ENCODE data around the gene IL6R.
A peak's percentile ranks its signal among the peaks of the same experiment; 100 is the strongest.

Gene IL6R

GRCh38 chr1:154427173-154428139 lies 22.3 kb downstream of the IL6R start:
- DNase-seq: no peak

DNA sequence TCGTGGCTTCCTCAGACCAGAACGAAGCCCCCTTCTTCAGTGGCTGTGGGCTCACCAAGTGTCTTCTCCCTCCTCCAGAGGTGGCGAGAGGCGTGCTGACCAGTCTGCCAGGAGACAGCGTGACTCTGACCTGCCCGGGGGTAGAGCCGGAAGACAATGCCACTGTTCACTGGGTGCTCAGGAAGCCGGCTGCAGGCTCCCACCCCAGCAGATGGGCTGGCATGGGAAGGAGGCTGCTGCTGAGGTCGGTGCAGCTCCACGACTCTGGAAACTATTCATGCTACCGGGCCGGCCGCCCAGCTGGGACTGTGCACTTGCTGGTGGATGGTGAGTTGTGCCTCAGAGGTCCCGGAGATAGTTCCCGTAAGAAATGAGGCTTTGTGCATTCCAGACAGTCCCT lies 24.0 kb downstream of the IL6R start:
- no peak for DNase-seq

DNA sequence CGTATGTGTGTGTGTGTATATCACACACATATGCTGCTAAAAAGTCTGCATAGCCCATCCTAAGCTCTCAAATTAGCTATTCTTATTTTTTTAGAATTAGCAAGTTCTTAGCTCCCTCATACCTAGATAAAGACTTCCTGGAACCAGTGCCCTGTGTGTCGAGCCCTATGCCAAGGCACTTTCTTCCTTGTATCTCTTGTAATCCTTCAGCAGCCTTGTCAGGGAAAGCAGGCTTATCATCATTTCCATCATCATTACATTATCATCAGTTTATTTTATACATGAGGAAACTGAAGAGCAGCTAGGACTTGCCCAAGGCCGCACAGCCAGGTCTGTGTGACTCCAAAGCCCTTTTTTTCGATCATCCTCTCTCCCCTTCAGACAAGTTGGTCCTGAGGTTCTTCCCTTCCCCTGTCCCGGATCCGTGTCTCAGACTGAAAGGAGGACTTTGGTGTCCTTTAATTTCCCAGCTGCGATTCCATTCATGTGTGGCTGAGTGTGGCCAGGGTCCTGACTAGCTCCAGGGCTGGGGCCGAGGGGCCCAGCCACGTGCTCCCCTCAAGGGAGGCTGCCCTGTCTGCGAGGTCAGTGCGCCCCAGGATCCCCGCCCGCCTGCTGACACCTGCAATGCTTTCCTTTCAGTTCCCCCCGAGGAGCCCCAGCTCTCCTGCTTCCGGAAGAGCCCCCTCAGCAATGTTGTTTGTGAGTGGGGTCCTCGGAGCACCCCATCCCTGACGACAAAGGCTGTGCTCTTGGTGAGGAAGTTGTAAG lies 24.9 kb downstream of the IL6R start:
- DNase-seq: no peak

GRCh38 chr1:154430903-154431302 lies 25.8 kb downstream of the IL6R start:
- DNase-seq: peak; percentile 95

DNA sequence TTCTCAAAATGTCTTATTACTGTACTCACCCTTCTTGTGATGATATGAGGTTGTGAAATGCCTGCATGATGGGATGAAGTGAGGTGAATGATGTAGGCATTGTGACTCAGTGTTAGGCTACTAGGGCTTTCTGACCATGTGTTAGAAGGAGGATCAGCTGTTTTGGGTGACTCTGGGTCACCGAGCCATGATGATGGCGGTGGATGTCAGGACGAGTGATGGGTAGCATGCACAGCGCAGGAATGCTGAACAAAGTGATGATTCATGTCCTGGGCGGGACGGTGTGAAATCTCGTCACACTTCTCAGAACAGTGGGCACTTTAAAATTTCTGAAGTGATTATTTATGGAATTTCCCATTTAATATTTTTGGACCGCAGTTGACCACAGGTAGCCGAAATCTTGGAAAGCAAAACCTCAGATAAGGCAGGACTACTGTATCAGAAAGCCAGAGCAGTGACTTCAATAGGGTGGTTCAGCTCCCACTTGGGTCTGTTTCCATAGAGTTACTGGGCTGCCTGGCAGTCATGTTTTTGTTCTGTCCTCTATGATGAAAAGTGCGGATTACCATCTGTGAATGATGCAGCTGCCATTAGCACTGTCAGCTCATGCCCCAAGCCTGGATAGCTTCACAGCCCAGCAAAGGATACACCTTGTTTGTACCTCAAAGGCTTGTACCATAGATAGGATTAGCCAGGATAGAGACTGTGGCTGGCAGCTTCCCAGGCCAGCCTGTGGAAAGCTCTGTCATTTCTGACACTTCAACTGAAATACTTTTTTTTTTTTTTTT lies 26.6 kb downstream of the IL6R start:
- DNase-seq: no peak

GRCh38 chr1:154433161-154433764 lies 28.1 kb downstream of the IL6R start:
- DNase-seq: no peak

DNA sequence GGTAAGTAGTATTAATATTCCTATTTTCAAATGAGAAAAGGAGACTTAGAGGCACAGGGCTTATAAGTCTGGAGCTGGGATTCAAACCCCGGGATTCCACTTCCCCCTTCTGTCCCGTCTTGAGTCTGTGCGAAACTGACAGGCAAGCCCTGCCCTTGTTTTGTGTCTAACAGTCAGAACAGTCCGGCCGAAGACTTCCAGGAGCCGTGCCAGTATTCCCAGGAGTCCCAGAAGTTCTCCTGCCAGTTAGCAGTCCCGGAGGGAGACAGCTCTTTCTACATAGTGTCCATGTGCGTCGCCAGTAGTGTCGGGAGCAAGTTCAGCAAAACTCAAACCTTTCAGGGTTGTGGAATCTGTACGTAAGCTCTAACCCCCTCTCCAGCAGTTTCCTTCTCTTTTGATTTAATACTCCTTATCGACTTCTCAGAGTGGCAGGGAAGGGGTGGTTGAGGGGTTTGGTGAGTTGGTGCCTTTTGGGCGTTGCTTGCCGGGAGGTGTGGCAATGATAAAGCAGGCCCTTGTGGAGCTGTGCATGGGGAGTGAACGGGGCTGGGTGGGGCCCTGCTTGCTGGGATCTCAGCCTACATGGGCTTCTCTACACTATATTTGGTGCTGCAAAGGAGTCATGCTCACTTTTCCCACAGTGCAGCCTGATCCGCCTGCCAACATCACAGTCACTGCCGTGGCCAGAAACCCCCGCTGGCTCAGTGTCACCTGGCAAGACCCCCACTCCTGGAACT lies 29.4 kb downstream of the IL6R start:
- no peak for DNase-seq

- DNase-seq: no peak
These were observed 30.6 kb downstream of the IL6R start for GRCh38 chr1:154435599-154436200.

GRCh38 chr1:154436433-154436832 lies 31.3 kb downstream of the IL6R start:
- DNase-seq: no peak

DNA sequence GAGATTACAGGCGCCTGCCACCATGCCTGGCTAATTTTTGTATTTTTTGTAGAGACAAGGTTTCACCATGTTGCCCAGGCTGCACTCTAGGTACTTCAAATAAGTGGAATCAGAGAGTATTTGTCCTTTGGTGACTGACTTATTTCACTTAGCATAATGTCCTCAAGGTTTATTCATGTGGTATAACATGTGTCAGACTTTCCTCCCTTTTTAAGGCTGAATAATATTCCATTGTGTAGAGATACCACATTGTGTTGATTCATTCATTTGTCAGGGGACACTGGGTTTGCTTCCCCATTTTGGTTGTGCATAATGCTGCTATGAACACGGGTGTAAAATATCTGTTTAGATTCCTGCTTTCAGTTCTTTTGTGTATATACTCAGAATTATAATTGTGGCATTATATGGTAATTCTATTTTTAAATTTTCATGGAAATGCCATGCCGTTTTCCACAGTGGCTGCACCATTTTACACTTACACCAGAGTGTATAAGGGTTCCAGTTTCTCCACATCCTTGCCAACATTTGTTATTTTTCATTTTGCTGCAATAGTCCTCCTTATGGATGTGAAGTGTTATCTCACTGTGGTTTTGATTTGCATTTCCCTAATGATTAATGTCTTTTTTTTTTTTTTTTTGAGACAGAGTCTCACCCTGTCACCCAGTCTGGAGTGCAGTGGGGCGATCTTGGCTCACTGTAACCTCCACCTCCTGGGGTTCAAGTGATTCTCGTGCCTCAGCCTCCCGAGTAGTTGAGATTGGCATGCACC lies 35.1 kb downstream of the IL6R start:
- DNase-seq: no peak

- no peak for DNase-seq
These were observed 36.2 kb downstream of the IL6R start for GRCh38 chr1:154441241-154441888.

DNA sequence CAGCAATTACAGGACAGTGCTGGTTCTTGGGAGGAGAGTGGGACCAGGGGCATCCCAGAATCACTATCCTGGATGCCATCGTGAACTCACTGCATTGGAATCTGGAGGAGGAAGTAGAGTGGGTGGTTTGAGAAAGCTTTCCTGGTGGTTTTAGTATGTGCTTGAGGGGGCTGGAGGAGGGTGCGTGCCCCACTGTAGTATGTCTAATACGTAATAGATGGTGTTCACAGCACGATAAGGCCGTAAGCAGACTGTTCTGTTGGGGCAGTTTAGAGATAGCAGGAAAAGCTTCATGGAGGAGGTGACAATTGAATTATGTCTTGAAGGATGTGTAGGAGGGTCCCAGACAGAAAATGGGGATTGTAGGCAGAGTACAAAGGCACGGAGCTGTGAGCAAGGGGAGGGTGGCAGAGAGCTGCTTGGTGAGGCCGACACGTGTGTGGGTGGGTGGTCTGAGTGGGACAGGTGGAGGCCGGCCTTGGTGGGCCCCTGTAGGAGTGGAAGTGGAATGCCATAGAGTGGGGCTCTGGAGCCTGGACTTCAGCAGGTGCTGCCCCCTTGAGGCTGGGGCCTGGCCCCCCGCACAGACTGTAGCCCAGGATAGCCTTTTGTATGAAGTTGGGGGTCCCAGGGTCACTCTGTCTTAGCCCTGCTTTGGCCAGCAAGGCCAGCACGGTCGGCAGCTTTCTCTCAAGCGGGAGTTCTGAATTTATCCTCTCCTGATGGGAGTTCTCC lies 37.0 kb downstream of the IL6R start:
- DNase-seq: no peak

DNA sequence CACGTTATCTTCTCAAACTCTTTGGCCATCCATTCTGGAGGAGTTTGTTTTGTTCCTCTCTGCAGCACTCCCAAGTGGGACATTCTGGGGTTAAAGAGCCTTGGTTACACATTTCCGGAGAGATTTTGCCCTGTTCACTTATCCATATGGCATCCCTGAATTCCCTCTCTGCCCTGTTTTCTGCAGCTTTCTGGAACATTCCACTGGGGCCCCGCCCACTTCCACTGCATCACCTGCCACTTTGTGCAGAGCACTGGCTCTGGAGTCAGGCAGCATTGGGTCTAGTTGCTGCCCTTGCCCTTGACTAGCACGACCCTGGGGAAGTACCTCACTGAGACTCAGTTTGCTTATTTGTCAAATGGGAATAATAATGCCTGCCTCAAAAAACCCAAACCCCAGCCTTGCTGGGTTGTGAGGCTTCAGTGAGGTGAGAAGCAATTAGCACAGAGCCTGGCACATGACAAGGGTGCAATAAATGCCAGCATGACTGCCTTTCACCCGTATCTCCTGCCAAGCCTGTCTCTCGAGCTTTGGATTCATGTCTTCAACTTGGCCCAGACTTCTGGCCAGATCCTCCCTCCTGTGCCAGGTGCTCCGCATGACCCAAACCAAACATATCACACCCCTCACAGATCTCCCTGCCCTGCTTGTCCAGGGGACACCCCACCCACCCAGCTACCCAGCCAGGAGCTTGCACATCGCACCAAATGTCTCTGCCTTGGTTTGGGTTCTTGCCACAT lies 38.3 kb downstream of the IL6R start:
- DNase-seq: no peak

DNA sequence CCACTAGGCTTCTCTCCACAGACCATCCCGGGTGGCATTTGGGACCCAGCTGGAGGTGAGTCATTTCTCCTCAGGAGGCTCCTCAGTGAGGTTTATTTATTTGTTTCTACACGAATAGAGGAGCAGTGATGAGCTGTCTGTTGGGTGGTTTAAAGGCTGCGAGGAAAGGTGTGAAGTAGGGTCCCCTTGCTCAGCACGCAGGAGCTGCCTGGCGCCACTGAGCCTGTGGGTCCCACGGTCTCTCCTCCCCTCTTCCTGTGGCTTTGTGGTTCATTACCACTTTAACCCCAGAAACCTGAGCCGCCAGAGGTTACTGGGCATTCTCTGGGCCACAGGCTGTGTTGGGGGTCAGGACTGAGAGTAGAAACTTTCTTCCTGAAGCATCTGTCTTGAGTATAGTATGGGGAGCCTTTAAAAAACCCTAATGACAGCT lies 39.9 kb downstream of the IL6R start:
- DNase-seq: no peak

DNA sequence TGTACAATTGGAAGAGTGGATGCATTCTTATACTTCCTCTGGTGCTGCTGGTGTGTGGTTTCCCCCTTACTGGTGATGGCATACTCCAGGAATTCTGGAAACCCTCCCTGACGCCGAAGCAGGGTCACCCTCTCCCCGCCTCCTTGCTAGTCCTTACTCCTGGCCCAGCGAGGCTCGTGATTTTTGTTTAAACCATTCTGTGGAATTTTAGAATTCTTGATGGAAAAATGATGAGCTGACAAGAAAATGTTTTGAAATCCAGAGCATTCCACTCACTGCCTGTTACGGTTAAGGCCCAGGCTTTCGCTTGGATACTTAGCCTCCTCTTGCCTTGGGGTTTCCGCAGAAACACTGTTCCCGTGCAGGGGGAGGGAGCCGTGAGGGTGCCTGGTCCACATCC lies 41.1 kb downstream of the IL6R start:
- no peak for DNase-seq

GRCh38 chr1:154446789-154447188 lies 41.6 kb downstream of the IL6R start:
- DNase-seq: no peak

DNA sequence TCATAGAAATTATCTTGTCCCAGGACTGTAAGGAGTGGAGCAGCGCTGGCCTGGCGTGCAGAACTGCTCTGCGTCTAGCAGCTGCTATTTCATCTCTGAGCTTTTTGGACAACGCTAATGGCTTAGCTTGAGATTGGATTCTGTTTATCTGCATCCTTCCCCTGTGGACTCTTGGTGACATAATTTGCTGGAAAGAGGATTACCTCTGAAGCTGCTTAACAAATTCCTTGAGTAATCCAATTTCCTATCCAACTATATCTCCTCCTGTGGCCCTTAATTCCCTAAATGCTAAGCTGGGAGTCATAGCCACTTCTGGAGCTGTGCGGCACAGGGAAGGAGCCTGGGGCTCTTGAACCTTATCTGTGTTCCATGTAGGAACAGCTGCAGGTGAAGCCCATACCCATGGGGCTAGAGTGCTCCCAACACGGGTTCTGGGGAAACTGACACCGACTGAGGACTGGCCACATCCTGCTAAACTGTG lies 43.2 kb downstream of the IL6R start:
- DNase-seq: no peak

DNA sequence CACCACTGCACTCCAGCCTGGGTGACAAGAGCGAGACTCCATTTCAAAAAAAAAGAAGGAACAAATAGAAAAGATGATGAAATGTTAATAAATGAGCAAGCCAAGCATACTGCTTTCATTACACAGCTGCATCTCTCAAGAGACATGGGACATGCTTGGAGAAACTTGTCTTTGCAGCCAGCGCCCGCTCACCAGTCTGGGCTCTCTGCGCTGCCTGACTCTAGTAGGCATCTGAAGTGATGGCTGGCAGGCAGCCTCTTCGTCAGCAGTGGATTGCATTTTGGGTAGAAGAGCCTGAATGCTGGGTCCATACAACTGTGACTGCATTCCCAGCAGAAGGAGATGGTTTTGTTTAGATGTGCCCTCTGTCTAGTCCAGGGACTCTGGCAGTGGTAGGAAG lies 48.0 kb downstream of the IL6R start:
- no peak for DNase-seq
